Tibial nerve (tissue), 3 donors: Measurements from ENCODE around the gene PROM2.

Experiments used
- CTCF ChIP-seq, 5 experiments: fragments of 200-600 bp in 3 of 5; fragments of 450-650 bp in 2 of 5; sonication (generic) in 3 of 5; IDR thresholded peaks; one replicate each; pipeline ENCODE4 v1.5.1; 2016 to 2019; ENCODE audit warnings: antibody characterized with exemption in 5 of 5, mild to moderate bottlenecking in 3 of 5, moderate library complexity in 2 of 5
- POLR2A ChIP-seq, 2 donors: fragments of 450-650 bp; IDR thresholded peaks; one replicate each; pipeline ENCODE4 v1.6.1; 2017; ENCODE audit warnings: antibody characterized with exemption in 2 of 2, mild to moderate bottlenecking in 2 of 2, moderate library complexity in 2 of 2

- no peak for TF ChIP-seq CTCF (IDR thresholded peaks at IDR 0.05)
- TF ChIP-seq POLR2A (IDR thresholded peaks at IDR 0.05) = no peak
Measured at GRCh38 chr2:95265182-95265581, 9.1 kb upstream of the PROM2 start.
